VCaP (cell line): ENCODE results near the gene DNER.

Experiments used
- H3K27ac ChIP-seq: fragments of 450-650 bp; 2 replicates; pipeline ENCODE4 v1.5.1; 2017
- TF ChIP-seq, protein P1 (sequence below): fragments of 450-650 bp; conservative IDR thresholded peaks from 2 replicates; pipeline ENCODE4 v1.5.1; 2017; ENCODE audit warnings: mild to moderate bottlenecking, moderate library complexity

DNER gene

DNA sequence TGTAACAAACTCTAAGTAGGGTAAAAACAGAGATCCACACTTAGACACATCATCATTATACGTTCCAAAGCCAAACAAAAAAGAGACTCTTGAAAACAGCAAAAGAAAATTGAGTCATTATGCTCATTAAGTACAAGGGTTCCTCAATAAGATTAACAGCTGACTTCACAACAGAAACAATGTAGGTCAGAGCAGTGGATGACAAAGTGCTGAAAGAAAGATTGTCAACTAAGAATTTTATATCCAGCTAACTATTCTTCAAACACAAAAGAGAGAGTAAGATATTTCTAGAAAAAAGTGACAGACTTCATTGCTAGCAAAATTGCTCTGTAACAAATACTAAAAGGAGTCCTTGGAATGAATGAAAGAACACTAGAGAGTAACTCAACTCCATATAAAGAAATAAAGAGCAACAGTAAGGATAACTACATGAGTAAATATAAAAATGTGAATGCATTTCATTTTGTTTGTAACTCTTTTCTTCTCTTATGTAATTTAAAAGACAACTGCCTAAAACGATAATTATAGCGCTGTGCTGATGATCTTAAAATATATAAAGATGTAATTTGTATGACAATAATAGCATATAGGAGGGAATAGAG, 23.8 kb upstream of the DNER start:
- TF ChIP-seq, protein P1, sequence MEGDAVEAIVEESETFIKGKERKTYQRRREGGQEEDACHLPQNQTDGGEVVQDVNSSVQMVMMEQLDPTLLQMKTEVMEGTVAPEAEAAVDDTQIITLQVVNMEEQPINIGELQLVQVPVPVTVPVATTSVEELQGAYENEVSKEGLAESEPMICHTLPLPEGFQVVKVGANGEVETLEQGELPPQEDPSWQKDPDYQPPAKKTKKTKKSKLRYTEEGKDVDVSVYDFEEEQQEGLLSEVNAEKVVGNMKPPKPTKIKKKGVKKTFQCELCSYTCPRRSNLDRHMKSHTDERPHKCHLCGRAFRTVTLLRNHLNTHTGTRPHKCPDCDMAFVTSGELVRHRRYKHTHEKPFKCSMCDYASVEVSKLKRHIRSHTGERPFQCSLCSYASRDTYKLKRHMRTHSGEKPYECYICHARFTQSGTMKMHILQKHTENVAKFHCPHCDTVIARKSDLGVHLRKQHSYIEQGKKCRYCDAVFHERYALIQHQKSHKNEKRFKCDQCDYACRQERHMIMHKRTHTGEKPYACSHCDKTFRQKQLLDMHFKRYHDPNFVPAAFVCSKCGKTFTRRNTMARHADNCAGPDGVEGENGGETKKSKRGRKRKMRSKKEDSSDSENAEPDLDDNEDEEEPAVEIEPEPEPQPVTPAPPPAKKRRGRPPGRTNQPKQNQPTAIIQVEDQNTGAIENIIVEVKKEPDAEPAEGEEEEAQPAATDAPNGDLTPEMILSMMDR, result no peak
- no peak overlapping the region for H3K27ac ChIP-seq

DNA sequence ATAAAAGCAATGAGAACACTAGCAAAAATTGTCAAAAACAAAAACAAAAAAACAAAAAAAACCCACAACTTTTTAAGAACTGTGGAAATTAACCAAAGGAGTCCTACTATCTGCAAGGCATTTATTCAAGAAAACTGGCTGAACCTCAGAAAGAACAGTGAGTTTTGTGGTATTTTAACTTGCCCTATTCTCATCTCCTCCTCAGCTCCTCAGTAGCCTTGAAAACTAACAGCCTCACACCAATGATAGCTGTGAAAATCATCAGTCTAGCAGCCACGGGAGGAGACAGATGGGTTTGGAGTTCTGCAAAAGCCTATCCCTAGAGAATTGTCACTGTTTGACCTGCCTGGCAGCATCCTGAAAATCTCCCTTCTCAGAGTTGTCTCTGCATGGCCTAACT, 20.1 kb upstream of the DNER start:
- no peak overlapping the region for H3K27ac ChIP-seq
- TF ChIP-seq, protein P1, result no peak

DNA sequence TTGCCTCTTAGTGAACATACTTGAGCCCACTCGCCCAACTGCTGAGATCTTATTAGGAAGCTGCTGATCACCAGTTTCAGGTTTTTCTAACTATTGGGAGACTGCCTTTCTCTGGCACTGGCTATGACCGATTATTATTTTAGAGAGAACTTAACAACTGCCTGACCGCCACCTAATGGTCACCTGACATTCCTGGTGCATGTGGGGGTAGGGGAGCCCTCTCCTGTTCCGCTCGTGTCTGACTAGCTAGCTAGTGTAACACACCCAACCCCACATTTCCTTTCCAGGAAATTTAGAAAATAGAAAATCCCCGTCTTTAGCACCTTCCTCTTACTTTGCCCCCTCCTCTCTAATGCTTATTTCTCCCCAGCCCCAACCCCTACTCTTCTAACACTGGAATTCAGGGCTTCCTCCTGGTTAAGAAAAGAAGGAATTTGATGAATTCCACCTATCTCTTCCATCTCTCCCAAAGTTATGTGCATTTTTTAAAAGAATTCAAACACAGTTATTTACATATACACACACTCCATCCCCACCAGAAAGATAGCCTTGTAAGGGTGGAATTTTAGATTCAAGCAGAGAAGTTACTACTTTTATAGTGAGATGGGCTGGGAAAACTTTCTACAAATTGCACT, 19.4 kb upstream of the DNER start:
- no peak overlapping the region for H3K27ac ChIP-seq
- TF ChIP-seq, protein P1, result no peak

DNA sequence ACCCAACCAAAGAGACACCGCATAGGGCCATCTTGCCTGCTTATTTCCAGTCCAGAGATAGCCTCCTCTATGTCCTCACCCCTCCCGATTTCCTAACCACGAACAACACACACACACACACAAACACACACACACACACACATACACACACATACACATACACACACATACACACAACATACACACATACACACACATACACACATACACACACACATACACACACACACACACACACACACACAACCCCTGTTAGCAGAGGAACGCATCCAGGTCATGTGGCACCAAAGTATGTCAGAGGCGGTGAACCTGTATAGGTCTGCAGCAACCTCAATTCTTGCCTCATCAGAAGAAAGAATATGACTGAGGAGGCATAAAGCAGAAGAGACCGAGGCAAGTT, 18.5 kb upstream of the DNER start:
- H3K27ac ChIP-seq, result no peak overlapping the region
- TF ChIP-seq, protein P1, result no peak

DNA sequence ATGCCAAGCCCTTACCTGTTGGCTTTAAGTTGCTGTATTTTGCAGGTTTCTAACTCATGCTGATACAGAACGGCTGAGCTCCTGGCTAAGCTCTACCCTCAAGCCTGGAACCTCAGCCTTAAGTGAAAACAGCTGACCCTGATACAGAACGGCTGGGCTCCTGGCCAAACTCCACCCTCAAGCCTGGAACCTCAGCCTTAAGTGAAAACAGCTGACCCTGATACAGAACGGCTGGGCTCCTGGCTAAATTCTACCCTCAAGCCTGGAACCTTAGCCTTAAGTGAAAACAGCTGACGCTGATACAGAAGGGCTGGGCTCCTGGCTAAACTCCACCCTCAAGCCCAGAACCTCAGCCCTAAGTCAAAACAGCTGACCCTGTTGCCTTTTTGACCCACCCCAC, 17.6 kb upstream of the DNER start:
- TF ChIP-seq, protein P1, result no peak
- H3K27ac ChIP-seq, result no peak overlapping the region

DNA sequence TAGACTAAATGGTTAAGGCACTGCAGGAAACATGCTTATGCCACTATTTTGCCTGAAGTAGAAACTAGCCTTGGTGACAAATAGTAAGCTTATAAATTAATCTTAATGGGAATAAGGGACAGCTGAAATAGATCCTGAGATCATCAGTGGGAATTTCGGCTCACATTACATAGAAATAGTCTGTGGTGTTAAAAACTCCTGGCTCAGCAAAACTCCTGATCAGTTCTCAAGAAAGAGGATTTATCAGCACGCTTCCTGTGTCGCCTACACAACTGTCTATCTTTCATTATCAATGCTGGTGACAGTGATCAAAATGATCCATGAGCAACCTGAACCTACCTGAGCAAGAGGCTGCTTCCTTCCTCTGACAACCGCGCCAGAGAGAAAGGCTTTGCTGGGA, 17.0 kb upstream of the DNER start:
- TF ChIP-seq, protein P1, result no peak
- no peak overlapping the region for H3K27ac ChIP-seq

DNA sequence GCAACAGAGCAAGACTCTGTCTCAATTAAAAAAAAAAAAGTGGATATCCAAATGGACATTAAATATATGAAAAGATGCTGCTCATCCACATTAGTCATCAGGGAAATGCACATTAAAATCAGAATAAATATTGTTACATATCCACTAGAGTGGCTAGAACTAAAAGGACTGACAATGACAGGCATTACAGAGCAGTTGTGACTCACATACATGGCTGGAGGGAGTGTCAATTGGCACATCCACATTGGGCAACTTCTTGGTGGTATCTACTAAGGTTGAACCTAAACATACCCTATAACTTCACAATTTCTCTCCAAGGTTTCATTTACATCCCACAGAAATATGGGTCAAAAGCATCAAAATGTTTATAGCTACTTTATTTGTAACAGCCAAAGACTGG, 14.0 kb upstream of the DNER start:
- no peak overlapping the region for H3K27ac ChIP-seq
- TF ChIP-seq, protein P1, result no peak
